GM13976 (cell line): ENCODE data around the gene UNC80.

Experiments
- DNase-seq: peaks from one replicate; pipeline ENCODE4 v3.0.0; 2012; ENCODE audit warnings: low spot score
- CTCF ChIP-seq: IDR thresholded peaks from 2 replicates; pipeline ENCODE4 v1.5.1; 2012; ENCODE audit warnings: borderline replicate concordance, mild to moderate bottlenecking; ENCODE audit not compliant: insufficient read depth; ENCODE audit errors: extremely low read depth, missing control alignments, control extremely low read depth
- in situ Hi-C: fragments of 300-500 bp; cut with MboI; formaldehyde crosslinking; loops from one replicate; pipeline ENCODE4 v1.12.0; 2022; ENCODE audit warnings: low sequenced_read_pairs, mixed read lengths, inconsistent platforms; ENCODE audit not compliant: unreplicated experiment

UNC80 gene

GRCh38 chr2:209946539-209946938 lies 174.9 kb downstream of the UNC80 start:
- TF ChIP-seq CTCF = no peak
- in situ Hi-C loops = no loop called here
- DNase-seq = no peak

- no peak for DNase-seq
- TF ChIP-seq CTCF = no peak
- in situ Hi-C loops = no loop called here
Observed at GRCh38 chr2:209956271-209956670, 184.6 kb downstream of the UNC80 start.

GRCh38 chr2:209958016-209958415 lies 186.4 kb downstream of the UNC80 start:
- TF ChIP-seq CTCF = no peak
- in situ Hi-C loops = no loop called here
- no peak for DNase-seq

- in situ Hi-C loops = no loop called here
- DNase-seq = no peak
- TF ChIP-seq CTCF = no peak
Observed at GRCh38 chr2:209960045-209960444, 188.4 kb downstream of the UNC80 start.

GRCh38 chr2:209960676-209961630 lies 189.3 kb downstream of the UNC80 start:
- in situ Hi-C loops = no loop called here
- peak; percentile 38 for DNase-seq
- TF ChIP-seq CTCF = peak; percentile 62

- no peak for TF ChIP-seq CTCF
- in situ Hi-C loops = no loop called here
- no peak for DNase-seq
Observed at GRCh38 chr2:209965723-209966122, 194.1 kb downstream of the UNC80 start.
